ENCODE measurements around the gene TMEM214. TPM values are rescaled to one million over a fixed set of nuclear protein-coding genes. Genes with fewer than 3 reads are reported as not detected.
"Not testable (repeated sequence)": the region's sequence is repeated elsewhere in the genome, so short reads cannot be mapped to it uniquely, and the experiment has no call there.

The TMEM214 gene
- total RNA-seq, 1 donor from 2014 or later: 68.0 TPM

DNA sequence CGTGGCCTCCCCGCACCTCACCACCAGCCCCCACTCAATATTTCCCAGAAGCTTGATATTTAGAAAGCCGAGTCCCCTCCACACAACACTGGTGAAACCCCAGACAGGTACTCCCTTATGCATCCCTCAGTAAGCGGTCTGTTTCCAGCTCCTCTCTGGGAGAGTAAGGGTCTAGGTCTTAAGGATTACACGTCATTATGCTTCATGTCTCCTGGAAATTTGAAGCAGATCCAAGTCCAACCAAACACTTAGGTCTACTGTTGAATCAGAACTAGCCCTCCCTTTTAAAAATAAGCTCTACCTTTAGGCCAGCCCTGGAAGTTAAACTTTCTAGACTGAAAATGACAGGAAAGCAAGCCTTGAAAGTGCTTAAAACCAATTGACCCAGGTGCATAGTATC lies 40.2 kb downstream of the TMEM214 start:
- DNase-seq (no peak), ATAC-seq (no peak)
- intact Hi-C loops (cut with DNase I): no loop called here
- Histone ChIP-seq H3K36me3 (peaks cover 17% of the 10 kb centered on the region), H3K4me3 (no peak overlapping the region), H3K27me3 (no peaks in the 10 kb centered on the region), H3K4me1 (peaks cover 63% of the 10 kb centered on the region), H3K9me3 (no peaks in the 10 kb centered on the region), H3K27ac (peak overlapping the region; percentile 92)
- TF ChIP-seq, protein P1, sequence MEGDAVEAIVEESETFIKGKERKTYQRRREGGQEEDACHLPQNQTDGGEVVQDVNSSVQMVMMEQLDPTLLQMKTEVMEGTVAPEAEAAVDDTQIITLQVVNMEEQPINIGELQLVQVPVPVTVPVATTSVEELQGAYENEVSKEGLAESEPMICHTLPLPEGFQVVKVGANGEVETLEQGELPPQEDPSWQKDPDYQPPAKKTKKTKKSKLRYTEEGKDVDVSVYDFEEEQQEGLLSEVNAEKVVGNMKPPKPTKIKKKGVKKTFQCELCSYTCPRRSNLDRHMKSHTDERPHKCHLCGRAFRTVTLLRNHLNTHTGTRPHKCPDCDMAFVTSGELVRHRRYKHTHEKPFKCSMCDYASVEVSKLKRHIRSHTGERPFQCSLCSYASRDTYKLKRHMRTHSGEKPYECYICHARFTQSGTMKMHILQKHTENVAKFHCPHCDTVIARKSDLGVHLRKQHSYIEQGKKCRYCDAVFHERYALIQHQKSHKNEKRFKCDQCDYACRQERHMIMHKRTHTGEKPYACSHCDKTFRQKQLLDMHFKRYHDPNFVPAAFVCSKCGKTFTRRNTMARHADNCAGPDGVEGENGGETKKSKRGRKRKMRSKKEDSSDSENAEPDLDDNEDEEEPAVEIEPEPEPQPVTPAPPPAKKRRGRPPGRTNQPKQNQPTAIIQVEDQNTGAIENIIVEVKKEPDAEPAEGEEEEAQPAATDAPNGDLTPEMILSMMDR (IDR thresholded peaks at IDR 0.05): no peak

DNA sequence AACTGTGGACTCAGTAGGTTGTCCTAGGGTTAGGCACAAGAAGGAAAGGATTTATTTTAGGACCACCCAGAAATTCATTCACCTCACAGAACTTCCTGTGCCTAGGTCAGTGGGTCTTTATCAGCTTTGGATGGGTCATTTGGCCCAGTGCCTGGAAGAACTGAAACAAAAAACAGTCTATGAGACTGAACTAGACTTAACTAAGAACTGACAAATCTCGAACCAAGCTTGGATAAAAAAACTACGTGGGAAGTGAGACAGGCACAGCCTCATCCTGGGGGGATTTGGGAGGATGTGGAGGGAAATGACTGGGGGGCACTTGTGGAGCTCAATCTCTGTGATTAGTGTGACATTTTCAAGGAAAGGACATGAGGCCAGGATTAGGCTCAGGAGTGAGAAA lies 41.0 kb downstream of the TMEM214 start:
- Histone ChIP-seq H3K27ac (peak overlapping the region; percentile 70), H3K36me3 (peaks cover 12% of the 10 kb centered on the region), H3K9me3 (no peaks in the 10 kb centered on the region), H3K27me3 (no peaks in the 10 kb centered on the region), H3K4me1 (peaks cover 63% of the 10 kb centered on the region), H3K4me3 (no peak overlapping the region)
- no peak for ATAC-seq
- TF ChIP-seq, protein P1 (IDR thresholded peaks at IDR 0.05): no peak
- intact Hi-C loops (cut with DNase I): no loop called here
- DNase-seq: no peak

- no peak for DNase-seq
- no peaks in the 10 kb centered on the region for H3K27me3 ChIP-seq
- ATAC-seq: no peak
- peak overlapping the region; percentile 70 for H3K27ac ChIP-seq
- peaks cover 56% of the 10 kb centered on the region for H3K4me1 ChIP-seq
- peaks cover 3% of the 10 kb centered on the region for H3K36me3 ChIP-seq
- no peak overlapping the region for H3K4me3 ChIP-seq
- H3K9me3 ChIP-seq: no peaks in the 10 kb centered on the region
- intact Hi-C loops (cut with DNase I): no loop called here
- TF ChIP-seq, protein P1 (IDR thresholded peaks at IDR 0.05): no peak
Observed at GRCh38 chr2:27074738-27075565, 42.2 kb downstream of the TMEM214 start.

GRCh38 chr2:27075566-27075871 lies 42.8 kb downstream of the TMEM214 start:
- H3K27me3 ChIP-seq; DNase-seq; H3K9me3 ChIP-seq; H3K36me3 ChIP-seq; H3K4me3 ChIP-seq; ATAC-seq; intact Hi-C loops (cut with DNase I): not testable (repeated sequence)
- Histone ChIP-seq H3K27ac (peak overlapping the region; percentile 70), H3K4me1 (peaks cover 52% of the 10 kb centered on the region)

GRCh38 chr2:27076323-27076722 lies 43.6 kb downstream of the TMEM214 start:
- ATAC-seq (no peak), DNase-seq (no peak)
- TF ChIP-seq, protein P1 (IDR thresholded peaks at IDR 0.05): no peak
- Histone ChIP-seq H3K4me3 (no peak overlapping the region), H3K27ac (peak overlapping the region; percentile 70), H3K27me3 (no peaks in the 10 kb centered on the region), H3K36me3 (no peaks in the 10 kb centered on the region), H3K4me1 (peaks cover 55% of the 10 kb centered on the region), H3K9me3 (no peaks in the 10 kb centered on the region)
- intact Hi-C loops (cut with DNase I): no loop called here

DNA sequence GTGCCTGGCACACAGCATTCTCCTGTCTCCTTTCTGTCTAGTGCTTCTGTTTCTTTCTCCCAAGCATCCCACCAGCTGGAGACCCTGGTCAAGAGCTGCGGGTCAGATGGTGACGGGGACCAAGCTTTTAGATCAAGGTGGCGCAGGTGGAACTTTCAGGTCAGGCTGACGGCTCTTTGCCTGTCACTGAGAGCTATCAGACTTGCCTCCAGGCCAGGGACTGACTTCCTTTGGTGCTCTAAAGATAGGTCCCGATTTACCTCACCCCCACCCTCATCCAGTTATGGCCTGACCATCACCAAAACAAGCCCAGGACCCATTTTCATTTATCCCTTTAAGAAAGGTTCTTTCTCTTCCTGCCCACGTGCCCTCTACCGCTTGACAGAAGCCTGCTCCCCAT lies 44.5 kb downstream of the TMEM214 start:
- DNase-seq (no peak), ATAC-seq (no peak)
- Histone ChIP-seq H3K4me1 (peaks cover 61% of the 10 kb centered on the region), H3K27ac (peak overlapping the region; percentile 78), H3K9me3 (no peaks in the 10 kb centered on the region), H3K4me3 (no peak overlapping the region), H3K36me3 (no peaks in the 10 kb centered on the region), H3K27me3 (no peaks in the 10 kb centered on the region)
- TF ChIP-seq, protein P1 (IDR thresholded peaks at IDR 0.05): no peak
- intact Hi-C loops (cut with DNase I): no loop called here

Data from upper lobe of right lung (tissue), 1 donor.